CD4-positive, alpha-beta T cell treated with Interferon alpha-2 for 1 hour (primary cell): ENCODE results near the gene NGLY1.

Source experiments
- DNase-seq, 2 donors: peaks; one replicate each; pipeline ENCODE4 v3.0.0-alpha.2; 2020 to 2022

Gene NGLY1

DNA sequence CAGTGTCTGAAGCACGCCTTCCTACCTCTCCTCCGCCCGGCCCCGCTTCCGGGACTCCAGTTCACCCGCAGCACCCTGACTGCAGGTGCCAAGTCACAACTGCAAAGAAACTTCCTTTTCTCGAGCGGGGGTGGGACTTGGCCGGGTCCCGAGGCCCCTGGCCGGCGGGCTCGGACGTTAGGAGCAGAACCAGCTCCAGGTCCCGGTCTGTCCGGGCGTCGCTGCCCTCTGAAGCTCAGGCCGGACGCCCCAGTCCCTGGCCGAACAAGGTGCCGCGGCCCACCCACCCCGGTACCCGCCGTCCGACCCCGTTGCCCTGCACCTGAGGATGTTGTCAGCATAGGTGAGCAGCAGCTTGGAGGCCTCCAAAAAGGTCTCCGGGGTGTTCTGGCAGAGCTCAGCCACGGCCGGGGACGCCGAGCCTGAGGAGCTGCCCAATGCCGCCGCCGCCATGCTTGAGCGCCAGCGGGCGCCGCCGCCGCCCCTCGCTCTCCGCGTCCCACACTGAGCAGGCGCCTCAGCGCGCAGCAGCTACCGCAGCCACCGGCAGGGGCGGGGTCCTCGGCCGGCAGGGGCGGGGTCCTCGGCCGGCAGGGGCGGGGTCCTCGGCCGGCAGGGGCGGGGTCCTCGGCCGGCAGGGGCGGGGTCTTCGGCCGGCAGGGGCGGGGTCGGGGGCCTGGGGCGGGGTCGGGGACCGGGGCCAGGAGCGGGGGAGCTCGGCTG is at the start of gene NGLY1:
Gene NGLY1, minus strand, starts transcription at position 506 of the 723 bp plus-strand sequence. Its CDS starts 53 bp downstream, at position 453.
- peak; percentile 85 to 90 for DNase-seq

- DNase-seq = no peak
These were observed 48.3 kb upstream of the NGLY1 start for GRCh38 chr3:25831578-25831977.

DNA sequence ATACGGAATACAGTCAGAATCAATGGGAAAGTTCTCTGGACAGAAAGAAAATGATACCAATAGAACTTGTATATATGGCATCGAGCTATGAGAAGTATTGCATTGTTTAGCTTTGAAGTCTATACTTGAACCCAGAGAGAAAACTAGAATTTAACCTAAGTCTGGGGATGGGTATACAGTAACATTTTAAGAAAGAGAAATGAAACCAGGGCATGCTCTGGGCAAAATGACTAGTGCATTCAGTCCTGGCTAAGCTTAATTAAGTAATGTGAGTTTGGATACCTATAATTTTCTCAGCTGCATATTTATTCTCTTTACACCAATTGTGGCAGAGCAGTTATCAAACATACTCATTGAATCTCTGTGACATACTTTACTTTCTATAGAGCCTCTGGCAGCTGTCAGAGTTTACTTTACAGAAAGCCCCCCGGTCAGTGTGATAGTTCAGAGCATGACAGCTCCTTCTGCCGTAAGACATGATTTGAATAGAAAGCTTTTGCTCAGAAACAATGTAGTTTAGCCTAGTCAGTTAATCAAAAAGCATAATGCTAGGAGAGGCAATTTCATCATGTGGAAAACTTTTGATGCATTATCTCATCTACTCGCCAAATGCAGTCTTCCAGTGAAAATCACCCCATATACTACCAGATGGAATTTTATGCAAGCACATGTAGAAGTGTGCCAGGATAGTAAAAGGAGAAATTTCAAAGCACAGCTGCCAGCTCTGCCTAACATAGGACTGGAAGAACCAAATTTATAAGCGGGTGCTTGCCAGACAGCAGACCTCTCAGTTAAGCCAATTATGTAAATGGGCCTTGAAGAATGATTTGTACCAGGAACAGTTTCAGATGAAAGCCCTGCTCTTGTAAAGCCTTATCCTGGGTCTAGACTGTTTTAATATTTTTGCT is 47.4 kb upstream of the NGLY1 start:
- DNase-seq = no peak

- DNase-seq = no peak
These were observed 43.3 kb upstream of the NGLY1 start for GRCh38 chr3:25826510-25826909.

DNA sequence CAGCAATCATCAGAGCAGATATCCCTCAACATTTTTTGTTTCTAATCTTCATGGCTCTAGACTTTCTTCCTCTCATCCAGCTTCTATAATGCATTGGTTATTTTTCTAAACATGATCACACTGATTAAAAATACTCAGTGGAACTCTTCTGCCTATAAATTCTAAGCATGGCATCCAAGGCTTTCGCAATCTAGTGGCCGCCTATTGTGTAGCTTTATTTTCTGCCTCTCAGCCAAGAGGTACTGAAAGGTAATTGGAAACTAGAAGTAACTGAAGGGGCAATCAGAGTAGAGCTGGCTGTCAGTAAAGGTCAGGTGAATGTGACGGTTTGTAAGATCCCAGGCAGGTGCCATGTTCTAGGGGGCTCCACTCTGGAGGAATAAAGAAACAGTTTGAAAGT is 40.1 kb upstream of the NGLY1 start:
- no peak for DNase-seq

- DNase-seq = no peak
These were observed 38.7 kb upstream of the NGLY1 start for GRCh38 chr3:25821746-25822573.

- DNase-seq = no peak
These were observed 37.7 kb upstream of the NGLY1 start for GRCh38 chr3:25820816-25821486.

DNA sequence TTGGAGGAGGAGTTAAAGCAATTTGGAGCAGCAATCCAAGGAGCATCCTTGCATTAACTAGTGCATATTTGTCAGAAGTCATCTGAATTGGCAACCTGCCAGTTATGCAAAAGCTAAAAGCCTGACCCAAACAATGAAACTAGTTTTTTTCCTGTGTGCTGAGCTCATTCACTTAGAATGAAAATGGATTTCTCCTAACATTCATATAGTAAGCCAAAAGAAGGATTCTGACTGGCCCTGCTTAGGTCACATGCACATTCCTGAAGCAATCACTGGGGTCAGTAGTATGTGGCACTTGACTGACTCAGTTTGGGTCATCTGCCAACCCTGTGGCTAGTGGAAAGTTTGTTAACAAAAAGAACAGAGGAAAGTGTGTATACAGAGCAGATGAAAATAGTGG is 37.1 kb upstream of the NGLY1 start:
- DNase-seq = no peak

- no peak for DNase-seq
These were observed 35.1 kb upstream of the NGLY1 start for GRCh38 chr3:25818335-25818734.

DNA sequence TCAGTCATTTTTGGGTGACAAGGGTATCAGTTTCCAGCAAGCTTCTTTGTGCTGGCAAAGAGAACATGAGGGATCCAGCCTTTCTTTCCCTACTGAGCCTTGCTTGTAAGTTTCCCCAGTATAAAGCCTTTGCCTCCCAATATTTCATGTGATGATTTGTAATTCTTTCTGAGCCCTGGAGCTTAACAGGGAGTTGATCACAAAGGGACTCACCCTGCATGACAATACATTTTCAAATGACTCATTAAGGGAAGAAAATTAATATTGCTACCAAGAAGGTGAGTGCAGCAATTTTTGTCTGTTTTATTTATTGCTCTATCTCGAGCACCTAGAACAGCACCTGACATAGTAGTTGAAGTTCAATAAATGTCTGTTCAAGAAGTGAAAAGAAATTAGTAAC is 34.4 kb upstream of the NGLY1 start:
- DNase-seq = no peak

DNA sequence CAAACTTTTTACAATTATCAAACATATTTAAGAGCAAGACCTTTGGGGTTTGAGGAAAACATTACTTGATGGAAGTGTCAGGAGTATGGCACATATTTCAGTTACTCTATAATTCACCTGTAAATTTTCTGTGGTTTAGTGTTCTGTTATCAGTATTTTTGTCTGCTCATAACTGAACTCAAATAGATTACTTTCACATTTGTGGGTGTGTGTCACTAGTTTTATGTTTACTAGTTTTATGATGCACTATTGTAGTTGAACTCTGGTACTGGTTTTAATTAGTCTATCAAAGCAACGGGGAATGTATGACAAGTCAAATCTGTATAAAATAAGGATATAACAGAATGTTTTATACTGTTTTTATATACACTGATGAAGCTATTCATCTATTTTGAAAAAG is 33.9 kb upstream of the NGLY1 start:
- no peak for DNase-seq

- DNase-seq = no peak
These were observed 29.4 kb upstream of the NGLY1 start for GRCh38 chr3:25812644-25813043.

DNA sequence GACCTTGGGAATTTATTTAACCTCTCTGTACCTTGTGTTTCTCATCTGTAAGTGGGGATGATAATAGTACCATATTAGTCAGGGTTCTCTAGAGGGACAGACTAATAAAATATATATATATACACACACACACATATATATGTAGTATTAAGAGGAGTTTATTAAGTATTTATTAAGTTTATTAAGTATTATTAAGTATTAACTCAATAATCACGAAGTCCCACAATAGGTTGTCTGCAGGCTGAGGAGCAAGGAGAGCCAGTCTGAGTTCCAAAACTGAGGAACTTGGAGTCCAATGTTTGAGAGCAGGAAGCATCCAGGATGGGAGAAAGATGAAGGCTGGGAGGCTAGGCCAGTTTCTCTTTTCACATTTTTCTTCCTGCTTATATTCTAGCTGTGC is 21.4 kb upstream of the NGLY1 start:
- no peak for DNase-seq

DNA sequence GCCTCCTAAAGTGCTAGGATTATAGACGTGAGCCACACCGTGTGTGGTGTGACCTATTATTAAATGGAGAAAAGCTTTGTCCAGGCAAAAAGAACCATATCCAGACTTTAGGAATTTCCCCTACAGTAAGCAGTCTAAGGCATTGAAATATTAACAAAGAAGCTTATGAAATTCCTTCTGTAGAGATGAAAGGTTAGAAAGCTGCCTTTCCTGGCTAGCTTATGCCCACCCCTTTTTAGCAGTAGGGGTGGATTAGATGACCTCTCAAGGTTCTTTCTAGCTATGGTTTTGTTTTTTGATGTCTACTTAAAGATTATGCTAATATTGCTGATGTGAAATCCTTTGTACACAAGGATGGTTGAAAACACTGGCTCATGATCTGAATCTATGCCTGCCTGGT is 20.6 kb upstream of the NGLY1 start:
- no peak for DNase-seq

GRCh38 chr3:25801786-25802185 is 18.5 kb upstream of the NGLY1 start:
- DNase-seq = no peak

DNA sequence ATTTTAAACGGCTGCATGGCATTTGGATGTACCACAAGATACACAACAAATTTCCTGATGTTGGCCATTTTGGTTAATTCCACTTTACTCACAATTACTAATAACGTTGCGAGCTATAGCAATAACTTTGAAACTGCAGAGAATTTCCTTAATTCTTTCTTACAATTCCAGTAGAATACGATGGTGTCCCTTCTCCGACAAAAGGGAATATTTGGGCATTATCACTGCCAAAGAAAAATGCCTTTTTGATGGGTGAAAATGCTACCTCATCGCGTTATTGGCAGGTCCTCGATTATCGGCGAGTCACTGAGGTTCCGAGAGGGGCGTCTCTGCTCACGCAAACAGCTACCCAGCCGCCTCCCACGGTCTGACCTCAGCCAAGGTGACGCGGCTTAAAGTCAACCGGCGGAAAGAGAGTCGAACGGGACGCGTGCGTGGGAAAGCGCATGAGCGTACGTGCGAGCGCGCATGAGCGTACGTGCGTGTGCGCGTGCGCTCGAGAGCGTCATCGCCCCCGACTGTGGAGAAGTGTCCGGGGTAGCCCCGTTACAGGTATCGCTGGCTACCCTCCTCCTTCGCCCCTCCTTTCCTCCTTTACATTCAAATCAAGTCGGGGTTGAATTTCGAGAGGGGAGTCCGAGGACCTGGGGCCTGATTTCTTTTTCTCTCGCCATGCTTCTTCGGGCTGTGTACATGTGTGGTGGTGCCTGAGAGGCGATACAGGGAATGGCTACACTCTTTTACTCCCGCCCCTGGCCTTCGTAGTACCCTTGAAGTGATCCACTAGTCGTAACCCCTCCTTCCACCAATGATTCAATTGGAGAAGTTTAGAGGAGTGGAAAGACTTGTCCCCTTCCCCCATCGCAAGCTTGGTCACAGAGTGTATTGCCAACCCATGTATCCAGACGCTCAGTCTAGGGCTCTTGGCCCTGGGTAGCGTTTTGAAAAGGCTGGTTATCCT is 6.6 kb upstream of the NGLY1 start, which contains the start of gene OXSM:
Gene OXSM, plus strand, starts transcription at position 495 of the 961 bp plus-strand sequence. CDS start 931 bp downstream, outside the sequence.
- DNase-seq = peak; percentile 92 to 93

GRCh38 chr3:25789209-25789595 is 6.0 kb upstream of the NGLY1 start:
- DNase-seq = no peak

GRCh38 chr3:25787689-25788088 is 4.4 kb upstream of the NGLY1 start:
- no peak for DNase-seq

DNA sequence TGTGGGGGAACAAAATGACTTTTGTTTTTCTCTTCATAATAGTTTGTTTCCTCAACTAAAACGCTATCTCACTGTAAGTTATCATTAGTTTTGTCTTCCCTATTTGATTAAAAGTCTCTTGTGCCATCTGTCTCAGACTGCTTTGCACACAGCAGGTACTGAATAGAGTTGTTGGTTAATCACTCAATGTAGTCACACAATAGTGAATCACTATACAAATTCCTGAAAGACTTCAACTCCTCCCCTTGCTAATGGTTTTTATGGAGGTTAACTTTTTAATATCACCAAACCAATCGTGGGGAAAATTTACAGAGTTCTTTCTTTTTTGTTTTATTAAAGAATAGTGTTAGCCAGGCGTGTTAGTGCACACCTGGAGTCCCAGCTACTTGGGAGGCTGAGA is 2.6 kb upstream of the NGLY1 start:
- DNase-seq = no peak

DNA sequence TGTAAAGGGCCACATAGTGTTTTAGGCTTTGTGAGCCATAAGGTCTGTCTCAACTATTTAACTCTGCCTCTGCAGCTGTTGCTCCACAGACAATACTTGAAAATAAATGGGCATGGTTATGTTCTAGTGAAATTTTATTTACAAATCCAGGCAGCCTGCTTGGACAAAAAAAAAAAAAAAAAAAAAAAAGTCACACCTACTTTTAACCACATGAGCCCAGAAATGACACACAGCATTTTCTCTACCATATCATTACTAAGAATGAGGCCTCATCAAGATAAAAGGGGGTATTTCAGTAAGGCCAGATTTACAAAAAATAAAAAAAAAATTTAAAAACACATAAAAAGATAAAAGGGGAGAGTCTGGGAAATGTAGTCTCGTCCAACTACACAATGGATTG is 1.7 kb upstream of the NGLY1 start:
- DNase-seq = no peak
